K562 (cell line): ENCODE results near the gene HYAL1. TPM values are rescaled to one million over a fixed set of nuclear protein-coding genes. Genes with fewer than 3 reads are reported as not detected.

Experiments used
- CBFA2T2 ChIP-seq: fragments of 450-650 bp; conservative IDR thresholded peaks from 2 replicates; pipeline ENCODE4 v1.6.1; 2017; ENCODE audit warnings: mild to moderate bottlenecking
- CREB1 ChIP-seq, 2 experiments: sonication (generic) in 1 of 2; formaldehyde crosslinking in 1 of 2; IDR thresholded peaks; 2 replicates each; pipeline versions ENCODE4 v1.6.1 to v1.8.0; 2012 to 2022; ENCODE audit warnings: inconsistent platforms in 1 of 2, mild to moderate bottlenecking in 1 of 2, missing genetic modification reagents in 1 of 2, moderate library complexity in 1 of 2
- CUX1 ChIP-seq: fragments of 200-800 bp; sonication (Bioruptor generic); IDR thresholded peaks from 2 replicates; pipeline ENCODE4 v1.6.1; 2016; ENCODE audit warnings: missing genetic modification characterization, missing compliant biosample characterization
- EGR1 ChIP-seq: fragments of 450-650 bp; conservative IDR thresholded peaks from 2 replicates; pipeline ENCODE4 v1.6.1; 2017; ENCODE audit warnings: mild to moderate bottlenecking
- FOXA1 ChIP-seq: fragments of 450-650 bp; IDR thresholded peaks from 2 replicates; pipeline ENCODE4 v1.6.1; 2016; ENCODE audit warnings: mild to moderate bottlenecking, borderline replicate concordance
- IRF2 ChIP-seq: sonication (generic); formaldehyde crosslinking; IDR thresholded peaks from 2 replicates; pipeline ENCODE4 v1.8.1; 2022; ENCODE audit warnings: mild to moderate bottlenecking, missing genetic modification reagents
- NR2F6 ChIP-seq: fragments of 450-650 bp; formaldehyde crosslinking; IDR thresholded peaks from 2 replicates; pipeline ENCODE4 v1.4.0; 2020; ENCODE audit warnings: mild to moderate bottlenecking
- PML ChIP-seq: IDR thresholded peaks from 2 replicates; pipeline ENCODE4 v1.6.1; 2012; ENCODE audit warnings: low read length, inconsistent platforms
- POLR2H ChIP-seq: IDR thresholded peaks from 2 replicates; pipeline ENCODE4 v1.6.1; 2016; ENCODE audit warnings: missing genetic modification characterization, low read depth, mild to moderate bottlenecking, control low read depth, missing compliant biosample characterization, moderate library complexity
- PRPF4 ChIP-seq: fragments of 200-400 bp; formaldehyde crosslinking; IDR thresholded peaks from one replicate; pipeline ENCODE4 v1.6.1; 2017; ENCODE audit warnings: low read length, low read depth, mild to moderate bottlenecking; ENCODE audit not compliant: insufficient read depth, poor library complexity, severe bottlenecking
- RBM22 ChIP-seq: fragments of 200-400 bp; formaldehyde crosslinking; IDR thresholded peaks from 2 replicates; pipeline ENCODE4 v1.6.1; 2018; ENCODE audit warnings: low read length, low read depth; ENCODE audit not compliant: poor library complexity, severe bottlenecking
- RFX7 ChIP-seq: fragments of 250-450 bp; sonication (Bioruptor Pico); IDR thresholded peaks from 2 replicates; pipeline ENCODE4 v1.5.1; 2021; ENCODE audit warnings: mild to moderate bottlenecking
- SOX6 ChIP-seq: fragments of 450-650 bp; IDR thresholded peaks from 2 replicates; pipeline ENCODE4 v1.6.1; 2014; ENCODE audit warnings: mild to moderate bottlenecking
- SP1 ChIP-seq: sonication (generic); formaldehyde crosslinking; IDR thresholded peaks from 2 replicates; pipeline ENCODE4 v1.8.1; 2022; ENCODE audit warnings: mild to moderate bottlenecking, missing genetic modification reagents
- STAT5B ChIP-seq: fragments of 250-450 bp; sonication (Bioruptor Pico); IDR thresholded peaks from 2 replicates; pipeline ENCODE4 v1.8.0; 2021; ENCODE audit warnings: mild to moderate bottlenecking, inconsistent platforms
- TEAD4 ChIP-seq, 2 experiments: sonication (generic) in 1 of 2; formaldehyde crosslinking in 1 of 2; IDR thresholded peaks; 2 replicates each; pipeline versions ENCODE4 v1.6.1 to v1.8.0; 2012 to 2022; ENCODE audit warnings: borderline replicate concordance in 1 of 2, inconsistent platforms in 1 of 2, low read length in 1 of 2, mild to moderate bottlenecking in 1 of 2, missing genetic modification reagents in 1 of 2
- ZNF444 ChIP-seq: fragments of 250-450 bp; sonication (Bioruptor Pico); IDR thresholded peaks from 2 replicates; pipeline ENCODE4 v1.4.0; 2020; ENCODE audit warnings: mild to moderate bottlenecking, moderate library complexity
- ZNF717 ChIP-seq: fragments of 250-450 bp; sonication (Bioruptor Pico); IDR thresholded peaks from 2 replicates; pipeline ENCODE4 v1.5.0; 2021
- ZNF766 ChIP-seq: fragments of 200-800 bp; sonication (Bioruptor generic); conservative IDR thresholded peaks from 2 replicates; pipeline ENCODE4 v1.6.1; 2016; ENCODE audit warnings: missing genetic modification characterization, missing compliant biosample characterization
- polyA plus RNA-seq, 8 experiments: library from polyadenylated mRNA; depleted of rRNA in 4 of 8; stranded (reverse) in 5 of 8; unstranded in 3 of 8; fragments of >200 nt; fragmentation: Nextera tagmentation in 2 of 8; fragmentation: Illumina TruSeq in 1 of 8; extraction: Ambion mirVana in 2 of 8; extraction: Trizol in 1 of 8; gene quantifications; 2 replicates each; pipeline versions ENCODE4 v1.2.1 to v1.2.3, GENCODE V29; 2011 to 2014; ENCODE audit warnings: inconsistent platforms in 1 of 8, missing spikeins in 1 of 8
- total RNA-seq, 7 experiments: library from RNA; depleted of rRNA in 6 of 7; stranded (reverse); fragments of >200 nt in 6 of 7; fragmentation: Illumina TruSeq in 2 of 7; extraction: Trizol in 2 of 7; gene quantifications; 2 replicates each; pipeline versions ENCODE4 v1.2.1 to v1.2.3, GENCODE V29; 2011 to 2021; ENCODE audit warnings: low replicate concordance in 1 of 7
- TF ChIP-seq, protein P1 (sequence below): fragments of 450-650 bp; formaldehyde crosslinking; IDR thresholded peaks from 2 replicates; pipeline ENCODE4 v1.4.0; 2020; ENCODE audit warnings: mild to moderate bottlenecking
- TF ChIP-seq, protein P2 (sequence below): fragments of 250-450 bp; sonication (Bioruptor Pico); IDR thresholded peaks from 2 replicates; pipeline ENCODE4 v1.5.0; 2020; ENCODE audit warnings: mild to moderate bottlenecking

HYAL1 gene
- total and polyA plus RNA-seq, 9 of the 15 experiments (the other 6 are each of a cell fraction or from before 2014, with no cell fraction given): 1.4 to 8.5 (median 4.7) TPM

GRCh38 chr3:50298836-50299637, 4.3 kb downstream of the HYAL1 start, which contains the start of the genes HYAL3 and NAA80 (continued):
- TF ChIP-seq, protein P1, sequence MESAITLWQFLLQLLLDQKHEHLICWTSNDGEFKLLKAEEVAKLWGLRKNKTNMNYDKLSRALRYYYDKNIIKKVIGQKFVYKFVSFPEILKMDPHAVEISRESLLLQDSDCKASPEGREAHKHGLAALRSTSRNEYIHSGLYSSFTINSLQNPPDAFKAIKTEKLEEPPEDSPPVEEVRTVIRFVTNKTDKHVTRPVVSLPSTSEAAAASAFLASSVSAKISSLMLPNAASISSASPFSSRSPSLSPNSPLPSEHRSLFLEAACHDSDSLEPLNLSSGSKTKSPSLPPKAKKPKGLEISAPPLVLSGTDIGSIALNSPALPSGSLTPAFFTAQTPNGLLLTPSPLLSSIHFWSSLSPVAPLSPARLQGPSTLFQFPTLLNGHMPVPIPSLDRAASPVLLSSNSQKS (CRISPR knock-in tag): no peak
- TF ChIP-seq ZNF717 (CRISPR knock-in tag) (no peak), RBM22 (no peak), PRPF4 (no peak), CUX1 (CRISPR knock-in tag) (no peak), RFX7 (CRISPR knock-in tag) (no peak), EGR1 (no peak), PML (no peak), CBFA2T2 (no peak), STAT5B (CRISPR knock-in tag) (no peak), POLR2H (tag) (no peak), SP1 (CRISPR knock-in tag) (peak; percentile 80), SOX6 (0 out of 2 replicates have a peak, but pooled peaks have one; percentile 12), CREB1 (IDR thresholded peaks at IDR 0.05) (peak; percentile 87), CREB1 (CRISPR knock-in tag; IDR thresholded peaks at IDR 0.05) (peak; percentile 89), FOXA1 (no peak), ZNF766 (CRISPR knock-in tag) (no peak), TEAD4 (IDR thresholded peaks at IDR 0.05; ENCODE audit: low read length) (0 out of 2 replicates have a peak, but pooled peaks have one; percentile 20), TEAD4 (CRISPR knock-in tag; IDR thresholded peaks at IDR 0.05; ENCODE audit: borderline replicate concordance) (no peak), ZNF444 (CRISPR knock-in tag) (no peak), IRF2 (no peak), NR2F6 (no peak)
- TF ChIP-seq, protein P2, sequence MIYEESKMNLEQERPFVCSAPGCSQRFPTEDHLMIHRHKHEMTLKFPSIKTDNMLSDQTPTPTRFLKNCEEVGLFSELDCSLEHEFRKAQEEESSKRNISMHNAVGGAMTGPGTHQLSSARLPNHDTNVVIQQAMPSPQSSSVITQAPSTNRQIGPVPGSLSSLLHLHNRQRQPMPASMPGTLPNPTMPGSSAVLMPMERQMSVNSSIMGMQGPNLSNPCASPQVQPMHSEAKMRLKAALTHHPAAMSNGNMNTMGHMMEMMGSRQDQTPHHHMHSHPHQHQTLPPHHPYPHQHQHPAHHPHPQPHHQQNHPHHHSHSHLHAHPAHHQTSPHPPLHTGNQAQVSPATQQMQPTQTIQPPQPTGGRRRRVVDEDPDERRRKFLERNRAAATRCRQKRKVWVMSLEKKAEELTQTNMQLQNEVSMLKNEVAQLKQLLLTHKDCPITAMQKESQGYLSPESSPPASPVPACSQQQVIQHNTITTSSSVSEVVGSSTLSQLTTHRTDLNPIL (CRISPR knock-in tag): no peak
